HG03439 (cell line): ENCODE results near the gene KIAA0586.
"Not testable (repeated sequence)": the region's sequence is repeated elsewhere in the genome, so short reads cannot be mapped to it uniquely, and the experiment has no call there.

Source experiments
- ATAC-seq: cut with Tn5 transposase; IDR thresholded peaks from one replicate; pipeline ENCODE4 v1.9.1; 2021; ENCODE audit warnings: mild to moderate bottlenecking, moderate library complexity; ENCODE audit not compliant: unreplicated experiment

The KIAA0586 gene

DNA sequence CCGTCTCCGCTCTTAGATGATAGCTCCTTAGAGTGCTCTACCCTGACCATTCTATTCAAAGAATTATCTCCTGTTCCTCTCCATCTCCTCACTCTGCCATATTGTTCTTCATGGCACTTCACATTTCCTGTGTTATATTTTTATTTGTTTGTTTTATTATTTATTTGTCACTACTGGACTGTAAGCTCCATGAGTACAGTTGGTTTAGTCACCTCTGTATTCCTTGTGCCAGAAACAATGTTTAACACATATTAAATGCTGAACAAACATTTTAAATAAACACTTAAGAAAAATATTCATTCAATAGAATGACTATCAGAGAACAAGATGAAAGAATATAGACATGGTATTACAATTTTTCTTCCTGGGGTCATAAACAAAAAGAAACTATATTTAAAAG lies 35.6 kb downstream of the KIAA0586 start:
- ATAC-seq = no peak

DNA sequence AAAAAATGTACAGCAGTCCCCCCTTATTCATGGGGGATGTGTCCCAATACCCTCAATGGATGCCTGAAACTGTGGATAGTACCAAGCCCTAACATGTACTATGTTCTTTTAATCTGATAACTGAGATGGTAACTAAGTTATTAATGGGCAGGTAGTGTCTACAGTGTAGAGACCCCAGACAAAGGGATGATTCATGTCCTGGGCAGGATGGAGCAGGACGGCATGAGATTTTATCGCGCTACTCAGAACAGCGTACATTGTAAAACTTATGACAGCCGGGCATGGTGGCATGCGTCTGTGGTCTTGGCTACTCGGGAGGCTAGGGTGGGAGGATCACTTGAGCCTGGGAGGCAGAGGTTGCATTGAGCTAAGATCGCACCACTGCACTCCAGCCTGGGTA lies 37.1 kb downstream of the KIAA0586 start:
- ATAC-seq = no peak

DNA sequence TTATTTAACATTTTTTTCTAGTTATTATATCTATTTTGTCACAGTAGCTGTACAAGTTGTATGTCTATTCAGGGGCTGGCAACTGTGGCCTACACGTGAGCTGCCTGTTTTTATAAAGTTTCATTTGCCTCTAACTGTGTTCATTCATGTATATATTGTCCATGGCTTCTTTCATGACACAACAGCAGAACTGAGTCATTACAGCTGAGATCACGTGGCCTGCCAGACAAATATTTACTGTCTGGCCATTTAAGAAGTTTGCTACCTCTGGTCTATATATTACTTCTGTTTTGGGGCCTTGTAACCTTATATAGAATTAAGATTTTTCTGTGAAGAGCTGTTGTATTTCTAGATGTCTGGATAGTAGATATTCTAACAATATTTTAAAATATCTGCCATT lies 37.9 kb downstream of the KIAA0586 start:
- no peak for ATAC-seq

DNA sequence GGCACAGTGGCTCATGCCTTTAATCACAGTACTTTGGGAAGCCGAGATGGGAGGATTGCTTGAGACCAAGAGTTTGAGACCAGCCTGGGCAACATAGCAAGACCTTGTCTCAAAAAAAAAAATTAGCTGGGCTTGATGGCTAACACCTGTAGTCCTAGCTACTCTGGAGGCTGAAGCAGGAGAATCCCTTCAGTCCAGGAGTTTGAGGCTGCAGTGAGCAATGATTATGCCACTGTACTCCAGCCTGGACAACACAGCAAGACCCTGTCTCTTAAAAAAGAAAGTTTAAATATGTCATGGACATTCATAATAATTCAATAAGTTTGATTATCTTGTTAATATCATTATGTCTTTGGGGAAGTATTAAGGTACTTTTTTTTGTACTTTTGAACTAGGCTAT lies 38.9 kb downstream of the KIAA0586 start:
- no peak for ATAC-seq

DNA sequence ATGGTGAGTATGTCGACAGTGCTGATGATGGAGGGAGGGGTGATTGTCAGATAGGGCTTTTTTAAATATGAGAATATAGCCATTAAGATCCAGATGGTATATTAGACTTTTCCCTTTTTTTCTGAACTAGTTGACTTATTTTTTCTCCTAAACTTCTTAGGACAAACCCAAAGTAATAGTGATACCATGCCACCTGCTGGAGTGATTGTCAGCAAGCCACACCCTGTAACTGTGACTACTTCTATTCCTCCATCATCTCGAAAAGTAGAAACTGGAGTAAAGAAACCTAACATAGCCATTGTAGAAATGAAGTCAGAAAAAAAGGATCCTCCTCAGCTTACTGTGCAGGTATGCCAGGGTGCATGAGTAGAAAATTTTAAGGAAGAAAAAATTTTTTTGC lies 40.1 kb downstream of the KIAA0586 start:
- no peak for ATAC-seq

DNA sequence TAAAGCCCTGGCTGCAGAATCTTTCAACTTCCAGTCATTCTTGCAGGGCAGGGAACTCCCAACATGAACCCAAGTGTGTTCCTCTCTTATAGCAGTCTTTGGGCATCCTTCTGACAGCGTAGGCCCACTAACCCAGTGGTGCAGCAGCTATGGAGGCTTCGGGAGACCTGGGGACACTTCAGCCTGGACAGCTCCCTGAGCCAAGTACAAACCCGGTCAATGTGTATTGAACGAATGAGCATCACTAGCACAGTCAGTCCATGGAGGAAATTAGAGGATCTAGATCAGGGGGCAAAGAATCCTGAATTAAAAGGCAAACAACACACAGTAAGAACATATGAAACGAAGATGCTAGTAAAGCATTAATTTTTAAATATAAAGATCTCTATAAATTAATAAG lies 41.8 kb downstream of the KIAA0586 start:
- no peak for ATAC-seq

DNA sequence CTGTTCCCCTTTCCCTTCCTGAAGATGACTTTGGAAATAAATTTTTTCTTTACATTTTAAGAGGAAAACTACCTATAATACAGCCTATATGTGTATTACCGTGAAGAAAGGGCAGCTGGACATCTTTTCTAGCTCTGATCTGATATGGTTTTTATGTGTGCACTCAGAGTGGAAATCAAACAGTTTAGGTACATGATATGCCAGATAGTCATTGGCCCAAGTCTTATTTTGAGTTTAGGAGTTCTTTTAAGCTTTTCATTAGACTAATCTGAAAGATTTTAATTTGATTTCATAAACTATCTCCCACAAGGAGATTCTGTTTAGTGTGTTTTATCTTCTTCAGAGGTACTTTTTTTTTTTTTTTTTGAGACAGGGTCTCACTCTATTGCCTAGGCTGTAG lies 48.8 kb downstream of the KIAA0586 start:
- ATAC-seq = no peak

DNA sequence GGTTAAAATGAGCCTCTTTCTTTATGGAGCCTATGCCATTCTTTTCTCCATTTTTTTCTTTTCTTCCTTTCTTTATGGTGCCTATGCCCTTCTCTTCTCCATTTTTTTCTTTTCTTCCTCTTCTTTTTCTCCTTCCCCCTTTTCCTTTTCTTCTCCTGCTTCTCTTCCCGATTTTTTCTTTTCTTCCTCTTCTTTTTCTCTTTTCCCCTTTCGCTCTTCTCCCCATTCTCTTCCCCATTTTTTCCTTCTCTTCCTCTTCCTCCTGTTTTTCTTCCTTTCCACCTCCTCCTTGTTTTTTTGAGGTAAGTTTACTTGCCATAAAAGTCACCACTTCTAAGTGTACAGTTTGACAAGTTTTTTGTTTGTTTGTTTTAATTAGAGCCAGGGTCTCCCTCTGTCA lies 50.1 kb downstream of the KIAA0586 start:
- ATAC-seq = no peak

DNA sequence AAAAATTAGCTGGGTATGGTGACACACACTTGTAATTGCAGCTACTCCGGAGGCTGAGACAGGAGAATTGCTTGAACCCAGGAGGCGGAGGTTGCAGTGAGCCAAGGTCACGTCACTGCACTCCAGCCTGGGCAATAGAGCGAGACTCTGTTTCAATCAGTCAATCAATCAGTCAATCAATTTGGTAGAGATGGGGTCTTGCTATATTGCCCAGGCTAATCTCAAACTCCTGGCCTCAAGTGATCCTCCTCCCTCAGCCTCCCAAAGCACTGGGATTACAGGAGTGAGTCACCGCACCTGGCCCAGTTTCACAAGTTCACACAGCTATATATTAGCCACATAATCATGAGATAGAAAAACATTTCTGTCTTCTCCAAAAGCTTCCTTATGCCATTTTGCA lies 50.8 kb downstream of the KIAA0586 start:
- ATAC-seq = not testable (repeated sequence)

DNA sequence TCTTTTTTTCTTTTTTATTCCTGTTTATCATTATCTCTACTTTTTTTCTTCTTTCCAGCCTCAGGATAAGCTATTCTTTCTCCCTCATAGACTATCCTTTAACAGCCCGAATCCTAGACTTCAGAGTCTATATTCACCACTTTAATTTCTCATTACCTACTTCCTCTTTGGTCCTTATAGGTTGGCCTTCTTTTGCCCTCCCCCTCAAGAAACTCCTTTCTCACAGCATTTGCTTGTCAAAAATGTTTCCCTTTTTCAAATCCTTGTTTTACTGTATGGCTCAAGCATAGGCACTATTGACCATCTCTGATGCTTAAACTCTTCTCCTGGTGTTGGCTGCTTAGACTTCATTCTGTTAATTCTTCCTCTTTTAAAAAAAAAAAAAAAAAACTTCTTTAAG lies 52.5 kb downstream of the KIAA0586 start:
- ATAC-seq = no peak

DNA sequence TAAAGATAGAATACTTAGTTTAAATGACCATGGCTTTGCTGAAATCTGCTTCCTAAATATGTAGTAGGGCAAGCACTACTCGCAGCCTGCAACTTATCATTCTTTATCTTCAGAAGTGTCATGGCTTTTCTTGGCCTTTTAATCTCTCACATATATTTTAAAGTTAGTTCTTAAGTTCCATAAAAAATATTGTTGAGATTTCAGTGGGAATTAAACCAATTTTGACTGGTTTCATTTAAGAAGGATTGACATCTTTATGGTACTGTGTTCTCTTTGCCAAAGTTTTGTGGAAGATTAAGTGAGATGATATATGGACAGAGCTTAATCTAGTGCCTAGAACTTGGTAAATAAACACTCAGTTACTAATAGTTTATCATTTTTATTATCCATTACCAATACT lies 56.7 kb downstream of the KIAA0586 start:
- ATAC-seq = no peak

DNA sequence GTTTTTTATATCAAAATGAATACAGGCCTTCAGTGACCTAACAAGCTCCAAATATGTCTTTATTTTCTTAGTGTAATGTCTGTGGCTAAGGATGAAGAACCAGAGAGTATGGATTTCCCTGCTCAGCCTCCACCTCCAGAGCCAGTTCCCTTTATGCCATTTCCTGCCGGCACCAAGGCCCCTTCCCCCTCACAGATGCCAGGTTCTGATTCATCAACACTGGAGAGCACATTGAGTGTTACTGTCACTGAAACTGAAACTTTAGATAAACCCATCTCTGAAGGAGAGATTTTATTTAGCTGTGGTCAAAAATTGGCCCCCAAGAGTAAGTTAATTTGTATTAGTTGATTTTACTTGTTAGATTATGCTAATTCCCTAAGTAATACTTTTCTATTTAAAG lies 61.0 kb downstream of the KIAA0586 start:
- ATAC-seq = no peak

DNA sequence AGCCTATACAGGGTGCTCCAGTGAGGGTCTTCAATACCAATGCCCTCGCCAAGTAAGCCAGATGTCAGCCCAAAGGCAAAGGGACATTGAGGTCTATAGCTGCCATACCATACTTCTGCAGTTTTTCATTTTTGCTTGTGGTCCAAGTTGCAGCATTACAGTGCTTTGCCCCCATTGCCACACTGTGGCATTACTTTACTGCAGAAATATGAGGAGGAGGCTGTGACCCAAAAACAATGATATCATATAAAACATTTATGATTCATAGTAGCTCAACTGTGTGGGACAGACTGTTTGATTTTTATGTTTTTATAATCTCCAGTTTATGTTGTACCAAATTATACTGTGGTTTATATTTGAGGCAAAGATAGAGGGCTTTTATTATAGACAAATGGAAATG lies 64.1 kb downstream of the KIAA0586 start:
- no peak for ATAC-seq

DNA sequence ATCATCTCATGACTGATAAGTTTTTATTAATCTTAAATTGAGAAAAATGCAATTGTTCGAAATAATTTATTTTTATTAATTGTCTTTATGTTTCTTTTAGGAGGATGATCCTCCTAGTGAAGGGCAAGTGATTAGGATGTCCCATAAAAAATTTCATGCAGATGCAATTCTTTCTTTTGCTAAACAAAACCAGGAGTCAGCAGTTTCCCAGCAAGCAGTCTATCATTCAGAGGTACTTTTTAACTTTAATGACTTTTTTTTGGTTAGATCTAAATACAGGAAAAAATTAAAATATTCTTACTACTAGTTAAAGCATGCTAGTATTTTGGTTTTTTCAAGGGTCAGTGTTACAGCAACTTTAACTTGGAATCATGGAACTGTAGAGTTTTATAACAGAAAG lies 64.5 kb downstream of the KIAA0586 start:
- no peak for ATAC-seq

DNA sequence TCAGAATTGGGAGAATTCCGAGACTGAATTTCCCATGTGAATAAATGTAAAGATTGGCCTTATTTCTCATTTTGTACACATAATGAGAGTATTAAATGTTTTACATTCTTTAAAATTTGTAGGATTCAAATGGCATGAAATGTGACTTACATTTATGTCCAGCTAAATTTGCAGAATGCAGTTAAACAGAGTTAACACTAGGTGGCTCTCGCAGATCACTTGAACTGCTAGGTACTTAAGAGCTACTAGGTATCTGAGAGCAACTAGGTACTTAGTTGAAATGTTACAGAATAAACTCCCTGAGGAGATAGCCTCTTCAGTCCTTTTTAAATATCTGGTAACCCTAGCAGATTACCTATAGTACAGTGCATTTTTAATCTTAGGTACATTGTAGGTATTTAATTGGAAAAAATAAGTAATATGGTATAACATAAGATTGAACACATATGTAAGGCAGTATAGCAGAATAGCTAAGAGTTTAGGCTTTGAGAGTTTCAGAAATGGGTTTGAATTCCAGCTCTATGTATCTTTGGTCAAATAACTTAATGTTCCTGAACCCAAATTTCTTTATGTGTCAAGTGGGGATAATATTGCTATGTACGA lies 73.8 kb downstream of the KIAA0586 start:
- no peak for ATAC-seq

DNA sequence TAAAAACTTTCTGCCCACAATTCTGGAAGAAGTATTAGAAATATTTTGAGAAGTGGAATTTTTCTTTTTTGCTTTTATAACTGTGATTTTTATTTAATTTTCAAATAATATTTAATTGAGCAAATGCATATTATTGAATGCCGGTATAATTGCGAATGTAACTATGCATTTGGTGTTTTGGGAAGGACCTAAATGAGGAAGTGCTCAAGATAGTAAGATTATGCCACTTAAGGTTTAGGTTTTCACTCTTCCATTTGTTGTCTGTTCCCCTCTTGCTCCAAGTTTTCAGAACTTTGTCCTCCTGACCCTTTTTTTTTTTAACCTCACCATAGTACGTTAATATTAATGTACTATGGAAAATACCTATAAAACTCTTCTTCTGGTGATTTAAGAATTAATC lies 85.8 kb downstream of the KIAA0586 start:
- ATAC-seq = no peak

DNA sequence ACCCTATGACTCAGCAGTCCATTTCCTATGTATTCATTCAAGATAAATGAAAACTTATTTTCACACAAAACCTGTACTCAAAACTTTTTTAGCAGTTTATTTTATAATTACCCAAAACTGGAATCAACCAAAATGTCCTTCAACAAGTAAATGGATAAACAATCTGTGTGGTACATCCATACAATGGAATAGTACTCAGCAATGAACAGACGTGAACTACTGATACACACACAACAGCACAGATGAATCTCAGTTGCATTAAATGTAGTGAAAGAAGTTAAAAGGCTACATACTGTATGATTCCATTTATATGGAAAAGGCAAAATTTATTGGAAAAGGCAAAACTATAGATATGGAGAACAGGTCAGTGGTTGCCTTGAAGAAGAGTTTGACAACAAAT lies 90.1 kb downstream of the KIAA0586 start:
- no peak for ATAC-seq

DNA sequence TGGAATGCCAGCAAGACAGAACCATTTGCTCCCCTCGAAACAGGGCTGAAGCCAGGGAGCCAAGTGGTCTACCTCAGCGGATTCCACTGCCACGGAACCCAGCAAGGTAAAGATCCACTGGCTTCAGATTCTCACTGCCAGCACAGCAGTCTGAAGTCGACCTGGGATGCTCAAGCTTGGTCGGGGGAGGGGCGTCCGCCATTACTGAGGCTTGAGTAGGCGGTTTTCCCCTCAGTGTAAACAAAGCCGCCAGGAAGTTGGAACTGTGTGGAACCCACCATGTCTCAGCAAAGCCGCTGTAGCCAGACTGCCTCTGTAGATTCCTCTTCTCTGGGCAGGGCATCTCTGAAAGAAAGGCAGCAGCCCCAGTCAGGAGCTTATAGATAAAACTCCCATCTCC lies 98.2 kb downstream of the KIAA0586 start:
- not testable (repeated sequence) for ATAC-seq

DNA sequence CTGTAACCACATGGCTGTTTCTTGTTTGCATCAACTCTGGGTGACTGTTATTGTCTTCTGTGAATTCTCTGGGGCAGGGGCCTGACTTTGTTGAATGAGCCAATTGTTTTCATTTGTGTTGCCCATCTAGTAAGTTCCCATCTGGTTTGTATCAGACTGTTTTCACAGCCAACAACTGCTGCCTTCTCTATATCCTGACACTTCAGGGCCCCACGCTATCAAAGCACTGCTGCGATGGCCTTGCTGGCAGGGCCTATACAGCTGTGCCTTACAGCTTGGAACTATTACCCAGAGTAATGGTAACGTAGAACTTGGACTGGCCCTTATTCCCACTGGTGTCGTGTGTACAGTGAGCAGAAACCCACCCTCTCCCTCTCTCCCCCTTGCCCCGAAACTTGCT lies 105.9 kb downstream of the KIAA0586 start:
- ATAC-seq = no peak

DNA sequence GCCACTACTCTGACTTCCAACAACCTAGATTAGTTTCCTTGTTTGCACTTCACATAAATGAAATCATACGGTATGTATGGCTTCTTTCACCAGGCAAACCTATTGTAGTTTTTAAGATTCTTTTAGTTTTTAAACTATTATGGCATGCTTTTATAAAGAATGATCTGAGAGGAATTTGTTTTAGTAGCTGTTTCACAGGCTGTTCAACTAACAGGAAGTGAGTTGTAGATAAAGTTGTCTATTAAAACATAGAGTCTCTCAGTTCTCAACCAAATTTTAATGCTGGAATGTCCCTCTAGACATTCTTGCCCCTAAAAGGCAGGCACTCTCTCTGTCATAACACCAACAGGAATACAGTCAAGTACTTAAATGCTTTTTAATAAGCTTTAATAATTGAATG lies 107.5 kb downstream of the KIAA0586 start:
- no peak for ATAC-seq

DNA sequence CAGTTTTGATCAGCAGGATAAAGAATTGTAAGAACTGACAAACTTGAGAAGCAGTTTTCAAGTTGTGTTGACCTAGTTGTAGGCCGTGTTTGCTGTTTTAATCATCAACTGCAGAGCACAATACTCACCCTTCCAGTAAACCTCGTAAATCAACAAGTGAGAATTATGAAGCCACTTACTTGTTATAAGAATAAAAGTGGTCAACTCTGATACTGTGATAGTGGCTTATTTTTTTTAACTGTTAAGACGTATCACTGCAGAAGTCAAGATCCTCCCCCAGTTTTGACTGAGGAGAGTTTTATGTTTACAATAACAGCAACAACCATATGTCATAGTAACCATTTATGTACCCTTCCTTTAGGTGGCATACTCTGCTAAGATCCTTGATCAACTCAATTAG lies 109.5 kb downstream of the KIAA0586 start:
- ATAC-seq = no peak

DNA sequence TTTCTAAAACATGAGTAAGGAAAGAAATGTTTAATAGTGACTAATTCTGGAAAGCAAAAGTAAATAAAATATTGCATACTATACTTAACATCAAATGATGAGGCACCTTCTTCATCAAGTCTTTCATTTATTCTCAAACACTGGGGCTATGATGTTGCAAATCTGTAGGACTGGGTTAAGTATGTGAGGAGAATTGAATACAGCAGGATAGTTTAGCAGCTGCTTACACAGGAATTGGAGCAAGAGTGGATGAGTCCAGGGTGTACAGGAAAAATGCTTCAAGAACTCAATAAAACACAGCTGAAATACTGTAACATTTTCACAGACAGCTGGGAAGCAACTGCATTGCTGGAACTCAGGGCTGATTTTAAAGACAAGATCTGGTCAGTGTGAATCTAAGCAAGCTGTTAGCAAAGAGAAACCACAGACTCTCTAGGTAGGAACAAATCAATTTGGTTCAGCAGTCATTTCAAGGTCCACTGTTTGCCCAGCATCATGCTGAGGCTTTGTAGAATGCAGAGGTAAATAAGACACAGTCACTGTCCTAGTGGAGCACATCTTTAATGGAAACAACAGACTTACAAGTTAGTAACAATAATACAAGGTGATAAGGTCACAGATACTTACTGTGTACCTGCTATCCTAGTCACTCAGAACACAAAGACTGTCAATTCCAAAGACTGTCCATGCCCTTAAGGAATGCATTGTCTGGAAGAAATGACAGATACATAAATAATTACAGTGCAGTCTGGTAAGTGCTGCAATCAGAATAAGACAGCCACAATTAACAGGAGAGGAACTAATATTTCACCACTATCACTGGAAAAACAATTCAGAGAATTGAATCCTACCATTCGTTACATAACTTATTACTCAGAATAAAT lies 113.5 kb downstream of the KIAA0586 start:
- ATAC-seq = no peak

DNA sequence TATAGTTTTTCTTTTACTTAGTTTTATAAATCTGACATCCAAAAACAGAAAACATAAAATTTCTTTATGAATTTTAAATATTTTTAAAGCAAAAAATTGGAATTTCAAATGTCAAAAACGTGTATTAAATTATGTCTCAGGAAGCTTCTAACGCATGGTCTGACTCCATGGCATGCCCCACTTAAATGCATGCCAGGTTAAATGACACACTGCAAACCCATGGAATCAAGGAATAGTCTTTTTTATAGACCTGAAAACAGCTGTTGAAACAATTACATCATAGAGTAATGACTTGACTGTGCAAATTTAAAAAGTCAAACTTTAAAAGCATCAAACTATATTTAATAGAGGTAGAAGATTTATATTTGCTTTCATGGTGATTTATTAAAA lies 114.1 kb downstream of the KIAA0586 start:
- no peak for ATAC-seq
